GM18909 (cell line): Measurements from ENCODE around the gene NPFF.
"Not testable (repeated sequence)": the region's sequence is repeated elsewhere in the genome, so short reads cannot be mapped to it uniquely, and the experiment has no call there.

Source experiments
- ATAC-seq: cut with Tn5 transposase; IDR thresholded peaks from one replicate; pipeline ENCODE4 v1.9.1; 2021; ENCODE audit warnings: mild to moderate bottlenecking; ENCODE audit not compliant: unreplicated experiment, poor library complexity

The NPFF gene

DNA sequence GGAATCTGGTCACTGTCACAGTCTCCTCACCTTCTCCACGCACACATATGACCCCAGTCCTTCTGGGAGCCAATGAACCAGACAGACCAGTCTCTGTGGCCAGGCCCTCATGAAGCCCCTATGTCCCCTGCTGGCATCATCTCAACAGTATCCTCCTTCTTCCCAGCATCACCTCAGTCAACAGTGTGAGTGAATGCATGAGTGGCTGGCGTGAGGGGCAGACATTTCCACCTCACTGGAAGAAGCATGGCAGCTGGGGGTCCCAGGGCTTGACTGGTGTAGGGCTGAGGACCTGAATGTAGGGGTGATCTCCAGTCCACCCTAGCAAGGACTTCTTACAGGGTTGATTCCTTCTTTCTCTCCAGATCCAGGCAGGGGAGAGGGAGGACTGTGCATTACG is 9.8 kb downstream of the NPFF start:
- no peak for ATAC-seq

GRCh38 chr12:53496752-53497032 is 10.6 kb downstream of the NPFF start:
- no peak for ATAC-seq

DNA sequence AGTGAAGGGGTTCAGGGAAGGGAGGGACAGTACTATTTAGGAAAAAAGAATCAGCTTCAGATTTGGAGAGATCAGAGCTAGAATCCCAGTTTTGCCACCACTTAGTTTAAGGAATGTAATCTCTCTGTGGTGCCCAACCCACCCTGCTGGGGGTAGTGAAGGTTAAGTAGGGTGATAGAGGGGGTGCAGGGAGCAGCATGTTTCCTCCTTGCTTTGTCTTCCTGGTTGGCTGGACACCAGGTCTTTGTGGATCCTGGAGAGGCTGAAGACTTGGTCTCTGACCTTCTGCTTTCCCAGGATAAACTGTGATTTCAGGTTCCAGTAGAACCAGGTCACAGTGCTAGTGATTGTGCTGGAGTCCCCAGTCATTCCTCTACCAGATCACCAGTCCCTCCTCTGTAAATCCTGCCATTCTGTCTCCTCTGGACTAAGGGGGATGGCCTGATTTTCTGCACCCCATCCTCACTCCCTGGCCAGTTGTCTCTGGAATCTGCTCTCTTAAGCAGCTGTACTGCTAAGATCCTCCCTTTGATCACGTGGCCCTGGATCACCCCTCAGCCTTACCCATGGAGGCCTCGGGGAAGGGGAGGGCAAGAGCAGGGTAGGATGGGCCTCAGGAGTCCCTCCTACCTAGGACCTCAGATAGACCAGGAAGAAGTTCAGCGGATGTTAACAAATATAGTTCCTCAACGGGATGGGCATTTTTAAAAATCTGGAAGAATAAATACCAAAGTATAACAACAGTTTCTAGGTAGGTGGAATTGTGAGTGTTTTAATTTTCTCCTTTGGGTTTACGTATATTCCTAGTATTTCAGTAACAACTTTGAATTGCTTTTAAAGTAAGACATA is 11.2 kb downstream of the NPFF start:
- no peak for ATAC-seq

- ATAC-seq = no peak
These were observed 13.5 kb downstream of the NPFF start for GRCh38 chr12:53493610-53494391.

- peak; percentile 92 for ATAC-seq
These were observed 14.3 kb downstream of the NPFF start for GRCh38 chr12:53492830-53493609.

DNA sequence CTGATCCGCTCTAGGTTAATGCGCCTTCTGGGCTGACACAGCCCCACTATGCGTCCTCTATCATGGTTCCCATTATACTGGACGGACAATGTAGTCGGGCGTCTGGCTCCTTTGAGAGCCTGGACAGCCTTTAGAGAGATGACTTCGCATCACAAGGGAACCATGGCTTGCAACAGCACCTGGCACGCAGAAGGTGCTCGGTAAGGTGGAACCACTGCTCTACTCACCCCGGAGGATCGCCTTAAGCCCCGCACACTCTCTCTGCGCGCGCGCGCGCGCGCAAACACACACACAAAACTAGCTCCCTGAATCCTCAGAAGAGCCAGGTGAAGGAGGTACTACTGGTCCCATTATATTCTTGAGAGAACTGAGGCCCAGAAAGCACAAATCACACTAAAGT is 15.1 kb downstream of the NPFF start:
- ATAC-seq = no peak

GRCh38 chr12:53489242-53489864 is 17.9 kb downstream of the NPFF start:
- ATAC-seq = no peak

DNA sequence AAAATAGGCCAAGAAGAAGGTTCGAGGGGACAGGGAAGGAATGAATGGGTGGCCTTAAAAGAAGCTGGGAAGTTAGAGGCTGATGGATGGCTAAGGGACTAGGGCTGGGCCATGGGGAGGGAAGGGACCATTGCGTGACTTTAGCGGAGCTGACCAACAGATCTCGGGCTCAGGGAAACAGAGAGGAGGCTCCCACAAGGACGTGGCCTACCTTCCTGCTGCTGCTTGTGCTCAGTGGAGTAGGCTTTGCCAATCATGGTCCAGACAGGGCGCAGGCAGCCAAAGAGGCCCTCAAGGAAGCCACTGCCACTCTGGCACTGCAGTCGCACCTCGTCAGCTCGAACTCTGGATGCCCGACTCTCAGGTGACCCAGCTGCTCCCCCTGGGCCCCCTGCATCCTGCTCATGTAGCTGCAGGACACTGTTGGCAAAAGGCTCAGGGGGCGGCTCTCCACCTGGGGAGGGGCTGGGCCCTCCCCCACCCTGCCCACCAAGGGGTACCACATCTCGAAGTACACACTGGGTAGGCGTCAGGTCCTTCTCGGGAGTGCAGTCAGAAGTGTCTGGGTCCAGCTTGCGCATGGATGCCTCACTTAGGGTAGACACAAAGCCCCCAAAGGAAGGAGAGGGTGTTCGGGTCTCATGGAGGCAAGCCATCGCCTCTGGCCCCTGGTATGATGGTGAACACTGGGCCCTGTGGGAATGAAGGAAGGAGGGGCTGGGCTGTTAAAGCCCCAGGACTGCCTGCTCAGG is 20.4 kb downstream of the NPFF start:
- ATAC-seq = no peak

DNA sequence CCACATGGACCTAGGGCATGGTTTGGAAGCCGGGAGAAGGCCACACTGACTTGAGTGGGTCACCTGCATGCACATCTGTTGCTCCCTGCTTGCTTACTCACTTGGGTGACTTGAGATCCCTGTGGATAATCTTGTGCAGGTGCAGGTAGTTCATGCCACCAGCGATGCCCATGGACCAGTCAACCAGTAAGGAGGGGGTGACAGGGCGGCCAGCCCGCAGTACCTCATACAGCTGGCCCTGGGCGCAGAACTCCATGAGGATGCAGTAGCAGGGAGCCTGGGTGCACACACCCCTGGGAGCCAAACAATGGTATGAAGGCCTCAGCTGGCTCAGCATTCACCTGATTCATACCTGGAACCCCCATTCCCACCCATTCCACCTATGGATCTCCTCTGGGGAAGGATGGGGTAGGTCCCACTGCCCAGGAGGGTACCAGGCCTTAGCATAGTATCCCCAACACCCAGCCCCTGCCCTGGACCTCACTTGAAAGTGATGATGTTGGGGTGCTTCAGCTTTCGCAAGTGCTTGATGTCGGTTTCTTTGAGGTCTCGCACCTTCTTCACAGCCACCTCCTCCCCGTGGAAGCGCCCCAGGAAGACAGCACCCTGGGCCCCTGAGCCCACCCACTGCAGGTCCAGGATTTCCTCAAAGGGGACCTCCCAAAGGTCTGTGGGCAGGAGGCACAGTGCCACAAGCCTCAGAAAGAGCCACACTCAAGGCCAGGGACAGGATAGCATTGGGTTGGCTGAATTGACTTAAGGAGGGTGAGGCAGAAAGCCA is 21.1 kb downstream of the NPFF start:
- ATAC-seq = no peak

GRCh38 chr12:53484686-53485575 is 22.4 kb downstream of the NPFF start:
- ATAC-seq = no peak

GRCh38 chr12:53483979-53484377 is 23.3 kb downstream of the NPFF start:
- ATAC-seq = no peak

GRCh38 chr12:53483225-53483978 is 23.9 kb downstream of the NPFF start:
- ATAC-seq = no peak

DNA sequence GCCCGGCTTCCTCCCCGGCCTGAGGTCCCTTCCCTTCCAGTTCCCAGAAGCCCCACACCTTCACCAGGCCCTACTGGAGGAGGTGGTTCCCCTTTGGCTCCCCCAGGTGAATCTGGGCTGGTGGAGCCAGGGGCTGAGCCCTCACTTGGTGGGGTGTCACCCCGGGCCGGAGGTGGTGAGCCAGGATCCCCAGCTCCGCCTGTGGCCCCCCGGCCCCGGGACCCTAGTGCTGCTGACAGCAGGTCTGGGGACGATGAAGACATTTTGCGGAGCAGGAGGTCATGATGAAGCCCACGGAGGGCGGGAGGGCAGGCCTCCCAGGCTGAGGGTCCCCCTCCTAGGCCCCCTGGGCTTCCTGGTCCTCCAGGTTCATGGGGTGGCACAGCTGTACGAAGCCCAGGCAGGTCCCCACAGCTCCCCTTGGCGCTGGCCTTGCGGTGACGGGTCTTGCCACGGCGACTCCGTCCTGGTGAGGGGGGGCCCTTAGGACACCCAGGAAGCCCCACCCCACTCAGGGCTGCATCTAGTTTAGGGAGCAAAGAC is 24.6 kb downstream of the NPFF start:
- ATAC-seq = no peak

DNA sequence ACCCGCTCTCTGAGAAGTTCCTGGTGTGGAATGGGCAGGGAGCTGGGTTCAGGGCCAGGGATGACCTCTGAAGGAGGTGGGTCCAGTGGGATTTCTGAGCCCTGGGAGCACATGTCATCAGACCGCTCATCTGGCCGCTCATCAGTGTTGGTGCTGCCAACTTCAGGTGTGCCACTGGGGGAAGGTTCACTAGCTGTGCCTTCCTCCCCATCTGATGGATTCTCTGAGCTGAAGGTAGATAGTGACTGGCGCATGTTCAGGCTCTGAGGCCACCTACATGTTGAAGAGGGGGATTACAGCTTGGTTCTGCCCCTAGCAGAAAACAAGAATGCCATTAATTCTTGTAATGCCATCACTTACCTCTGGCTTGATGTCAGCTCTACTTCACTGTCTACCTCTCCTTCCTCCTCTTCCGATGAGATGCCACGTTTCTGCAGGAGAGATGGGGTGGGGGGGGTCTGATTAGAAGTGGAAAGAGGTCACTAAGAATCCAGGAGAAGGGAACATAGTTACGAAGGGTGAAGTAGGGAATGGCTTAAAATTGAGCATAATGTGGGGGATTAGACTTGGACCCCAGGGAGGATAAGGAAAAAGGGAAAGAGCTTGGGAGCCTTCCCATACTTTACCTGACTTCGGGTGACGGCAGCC is 25.2 kb downstream of the NPFF start:
- no peak for ATAC-seq

- ATAC-seq = not testable (repeated sequence)
These were observed 25.8 kb downstream of the NPFF start for GRCh38 chr12:53481458-53481857.

GRCh38 chr12:53480491-53481442 is 26.5 kb downstream of the NPFF start:
- ATAC-seq = no peak
